Neural cell (in vitro differentiated cells): ENCODE results near the gene CDK3.

Experiments used
- MXI1 ChIP-seq: fragments of 450-650 bp; conservative IDR thresholded peaks from 2 replicates; pipeline ENCODE4 v1.6.1; 2014; ENCODE audit warnings: antibody characterized with exemption, mild to moderate bottlenecking; ENCODE audit not compliant: poor library complexity, severe bottlenecking
- TF ChIP-seq, protein P1 (sequence below): fragments of 450-650 bp; IDR thresholded peaks from 2 replicates; pipeline ENCODE4 v1.5.1; 2014; ENCODE audit warnings: antibody characterized with exemption, mild to moderate bottlenecking, moderate library complexity; ENCODE audit not compliant: poor library complexity, severe bottlenecking

DNA sequence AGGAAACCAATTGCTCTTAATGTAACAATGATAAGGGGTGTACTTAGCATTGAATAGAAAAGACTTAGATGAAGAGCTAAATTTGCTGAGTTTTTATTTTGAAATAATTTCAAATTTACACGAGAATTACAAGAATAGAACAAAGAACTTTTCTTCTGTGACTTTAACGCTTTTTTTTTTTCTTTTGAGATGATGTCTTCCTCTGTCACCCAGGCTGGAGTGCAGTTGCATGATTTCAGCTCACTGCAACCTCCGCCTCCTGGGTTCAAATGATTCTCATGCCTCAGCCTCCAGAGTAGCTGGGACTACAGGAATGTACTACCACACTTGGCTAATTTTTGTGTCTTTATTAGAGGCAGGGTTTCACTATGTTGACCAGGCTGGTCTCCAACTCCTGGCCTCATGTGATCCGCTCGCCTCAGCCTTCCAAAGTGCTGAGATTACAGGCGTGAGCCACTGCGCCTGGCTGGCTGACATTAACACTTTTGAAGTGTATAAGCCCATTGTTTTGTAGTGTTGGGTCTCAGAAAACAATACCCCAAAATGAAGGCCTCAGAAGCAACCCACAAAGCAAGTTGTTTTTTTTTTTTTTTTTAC lies 19.5 kb upstream of the CDK3 start:
- no peak for TF ChIP-seq MXI1
- TF ChIP-seq, protein P1, sequence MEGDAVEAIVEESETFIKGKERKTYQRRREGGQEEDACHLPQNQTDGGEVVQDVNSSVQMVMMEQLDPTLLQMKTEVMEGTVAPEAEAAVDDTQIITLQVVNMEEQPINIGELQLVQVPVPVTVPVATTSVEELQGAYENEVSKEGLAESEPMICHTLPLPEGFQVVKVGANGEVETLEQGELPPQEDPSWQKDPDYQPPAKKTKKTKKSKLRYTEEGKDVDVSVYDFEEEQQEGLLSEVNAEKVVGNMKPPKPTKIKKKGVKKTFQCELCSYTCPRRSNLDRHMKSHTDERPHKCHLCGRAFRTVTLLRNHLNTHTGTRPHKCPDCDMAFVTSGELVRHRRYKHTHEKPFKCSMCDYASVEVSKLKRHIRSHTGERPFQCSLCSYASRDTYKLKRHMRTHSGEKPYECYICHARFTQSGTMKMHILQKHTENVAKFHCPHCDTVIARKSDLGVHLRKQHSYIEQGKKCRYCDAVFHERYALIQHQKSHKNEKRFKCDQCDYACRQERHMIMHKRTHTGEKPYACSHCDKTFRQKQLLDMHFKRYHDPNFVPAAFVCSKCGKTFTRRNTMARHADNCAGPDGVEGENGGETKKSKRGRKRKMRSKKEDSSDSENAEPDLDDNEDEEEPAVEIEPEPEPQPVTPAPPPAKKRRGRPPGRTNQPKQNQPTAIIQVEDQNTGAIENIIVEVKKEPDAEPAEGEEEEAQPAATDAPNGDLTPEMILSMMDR, result no peak
